NCI-H510A treated with DMSO at 0.1 percent for 48 hours (cell line): ENCODE results near the gene P2RY14.
"Not testable (repeated sequence)": the region's sequence is repeated elsewhere in the genome, so short reads cannot be mapped to it uniquely, and the experiment has no call there.

Source experiments
- DNase-seq: peaks from one replicate; lab custom pipeline; 2025; lab: John Stamatoyannopoulos, UW

The P2RY14 gene

DNA sequence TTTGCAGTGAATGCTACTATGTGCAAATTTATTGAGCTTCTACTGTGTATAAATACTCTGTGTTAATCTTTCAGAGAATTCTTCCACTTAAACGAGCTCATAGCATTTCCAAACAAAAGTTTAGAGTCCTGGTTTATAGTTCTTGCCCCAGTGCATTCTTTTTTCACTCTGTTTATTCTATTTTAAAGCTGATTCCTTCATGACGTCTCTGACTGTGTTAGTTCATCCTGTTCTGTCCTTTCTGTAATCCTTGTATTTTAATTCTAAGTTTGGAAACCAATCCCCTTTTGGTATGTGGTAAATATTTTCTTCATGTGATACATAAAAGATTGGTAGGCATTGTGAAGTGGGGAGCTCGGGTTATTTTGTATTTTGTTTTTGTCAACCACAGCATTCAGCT, 18.7 kb downstream of the P2RY14 start:
- no peak for DNase-seq

DNA sequence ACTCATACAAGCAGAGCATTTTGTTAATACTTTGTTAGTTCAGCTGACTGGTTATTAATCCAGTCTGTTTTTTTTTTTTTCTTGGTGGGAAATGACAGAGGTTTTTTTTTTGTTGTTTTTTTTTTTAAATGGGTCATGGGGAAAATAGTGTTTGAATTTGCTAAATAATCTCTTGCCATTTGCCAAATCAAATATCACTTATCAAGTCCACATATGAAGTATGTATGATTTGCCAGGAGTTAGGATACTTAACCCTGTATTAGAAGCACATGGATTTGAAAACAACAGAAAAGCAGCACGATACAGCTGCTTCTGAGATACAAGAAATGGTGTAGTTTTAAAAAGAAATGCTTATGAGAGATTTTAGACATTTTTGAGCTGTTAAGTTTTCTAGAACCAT, 21.6 kb downstream of the P2RY14 start:
- no peak for DNase-seq

DNA sequence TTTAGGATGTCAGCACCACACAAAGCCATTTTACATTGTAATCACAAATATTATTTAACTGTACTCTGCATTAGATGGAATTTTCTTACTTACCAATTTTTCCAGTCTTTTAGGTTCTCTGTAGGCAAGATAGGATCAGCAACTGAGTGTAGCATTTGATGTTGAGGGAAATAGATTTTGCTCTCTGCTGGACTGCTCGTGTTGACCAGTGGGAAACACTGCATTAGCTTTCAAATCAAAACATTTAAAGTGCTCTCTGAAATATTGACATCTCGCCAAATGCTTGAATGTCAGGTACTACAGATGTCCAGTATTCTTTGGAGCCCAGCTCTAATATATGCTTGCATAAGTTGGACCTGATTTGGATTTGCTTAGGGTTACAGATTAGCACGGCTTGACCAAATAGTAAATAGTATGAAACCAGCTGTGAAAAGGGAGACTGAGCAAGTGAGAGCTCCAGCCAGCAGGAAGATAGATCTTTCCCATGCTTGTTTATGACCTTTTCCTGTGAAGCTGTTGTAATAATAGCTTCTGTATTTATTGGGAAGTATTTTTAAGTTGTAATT, 29.5 kb downstream of the P2RY14 start:
- peak; percentile 16 for DNase-seq

DNA sequence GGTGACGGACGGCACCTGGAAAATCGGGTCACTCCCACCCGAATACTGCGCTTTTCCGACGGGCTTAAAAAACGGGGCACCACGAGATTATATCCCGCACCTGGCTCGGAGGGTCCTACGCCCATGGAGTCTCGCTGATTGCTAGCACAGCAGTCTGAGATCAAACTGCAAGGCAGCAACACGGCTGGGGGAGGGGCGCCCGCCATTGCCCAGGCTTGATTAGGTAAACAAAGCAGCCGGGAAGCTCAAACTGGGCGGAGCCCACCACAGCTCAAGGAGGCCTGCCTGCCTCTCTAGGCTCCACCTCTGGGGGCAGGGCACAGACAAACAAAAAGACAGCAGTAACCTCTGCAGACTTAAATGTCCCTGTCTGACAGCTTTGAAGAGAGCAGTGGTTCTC, 36.3 kb downstream of the P2RY14 start:
- peak; percentile 12 for DNase-seq

DNA sequence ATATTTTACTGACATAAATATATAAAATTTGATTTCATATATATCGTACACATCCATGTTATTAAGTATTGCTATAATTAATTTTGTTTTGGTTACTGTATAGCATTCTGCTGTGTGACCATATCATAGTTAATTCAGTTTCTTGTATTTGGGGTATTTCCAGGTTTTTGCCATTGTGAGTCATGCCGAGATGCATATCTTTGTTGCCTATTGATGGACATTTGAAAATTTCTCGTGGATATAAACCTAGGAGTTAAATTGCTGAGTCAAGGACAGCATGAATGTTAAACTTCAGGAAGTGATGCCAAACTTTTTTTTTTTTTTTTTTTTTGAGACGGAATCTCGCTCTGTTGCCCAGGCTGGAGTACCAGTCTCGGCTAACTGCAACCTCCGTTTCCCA, 41.6 kb downstream of the P2RY14 start:
- no peak for DNase-seq

DNA sequence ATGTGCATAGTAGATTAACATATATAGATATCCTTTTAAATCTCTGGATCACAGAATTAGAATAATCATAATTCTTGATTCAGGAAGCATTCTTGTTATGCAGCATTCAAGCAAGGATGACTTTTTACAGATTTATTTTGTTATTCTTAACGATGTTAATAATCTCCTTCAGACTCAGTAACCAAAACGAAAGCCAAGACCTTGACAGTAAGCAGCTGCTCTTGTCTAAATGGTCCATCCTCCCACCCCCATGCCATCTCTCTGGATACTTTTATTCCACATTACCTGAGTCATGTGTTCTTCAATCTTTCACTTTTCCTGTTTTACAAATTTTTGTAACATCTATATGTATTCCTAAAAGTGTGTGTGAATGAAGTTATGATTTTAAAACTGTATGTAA, 42.0 kb downstream of the P2RY14 start:
- DNase-seq = no peak

DNA sequence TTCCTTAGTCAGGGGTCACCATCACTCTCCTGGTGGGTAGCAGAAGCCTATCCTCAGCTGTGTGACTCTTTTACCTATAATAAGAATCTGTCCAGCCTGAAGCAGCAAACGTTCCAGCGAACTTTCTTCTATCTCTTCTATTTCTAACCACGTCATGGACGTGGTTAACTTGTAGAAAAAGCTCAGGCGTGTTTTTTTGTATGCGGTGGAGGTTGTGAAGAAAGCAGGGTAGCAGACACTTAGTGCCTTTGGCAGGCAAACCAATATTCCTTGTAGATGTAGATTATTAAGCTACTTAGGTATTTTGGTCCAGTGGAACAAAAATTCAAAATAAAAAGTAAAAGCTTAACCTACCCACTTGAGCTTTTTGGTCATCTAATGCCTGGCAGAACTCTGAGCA, 43.5 kb downstream of the P2RY14 start:
- no peak for DNase-seq

DNA sequence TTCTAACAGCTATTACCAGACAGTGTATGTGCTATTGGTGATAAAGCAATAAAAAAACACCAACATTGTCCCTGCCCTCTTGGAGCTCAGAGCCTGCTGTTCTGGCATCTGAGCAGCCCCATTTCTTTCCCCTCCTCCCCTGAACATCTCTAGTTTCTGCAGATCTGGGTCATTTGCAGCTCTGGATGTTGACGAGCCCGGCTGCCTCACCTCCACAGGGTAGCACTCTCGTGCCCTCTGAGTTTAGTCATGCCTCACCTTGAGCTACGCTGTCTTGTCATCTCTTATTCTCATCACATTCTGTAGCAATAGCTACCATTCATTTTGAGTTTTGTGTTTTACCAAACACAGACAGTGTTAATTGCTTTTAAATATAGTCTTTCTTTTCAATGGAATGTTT, 45.4 kb downstream of the P2RY14 start:
- DNase-seq = no peak

DNA sequence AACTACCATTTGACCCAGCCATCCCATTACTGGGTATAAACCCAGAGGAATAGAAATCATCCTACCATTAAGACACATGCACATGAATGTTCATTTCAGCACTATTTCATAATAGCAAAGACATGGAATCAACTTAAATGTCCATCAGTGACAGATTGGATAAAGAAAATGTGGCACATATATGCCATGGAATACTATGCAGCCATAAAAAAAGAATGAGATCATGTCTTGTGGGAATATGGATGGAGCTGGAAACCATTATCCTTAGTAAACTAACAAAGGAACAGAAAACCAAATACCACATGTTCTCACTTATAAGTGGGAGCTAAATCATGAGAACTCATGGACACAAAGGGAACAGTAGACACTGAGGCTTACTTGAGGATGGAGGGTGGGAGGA, 45.9 kb downstream of the P2RY14 start:
- DNase-seq = not testable (repeated sequence)

DNA sequence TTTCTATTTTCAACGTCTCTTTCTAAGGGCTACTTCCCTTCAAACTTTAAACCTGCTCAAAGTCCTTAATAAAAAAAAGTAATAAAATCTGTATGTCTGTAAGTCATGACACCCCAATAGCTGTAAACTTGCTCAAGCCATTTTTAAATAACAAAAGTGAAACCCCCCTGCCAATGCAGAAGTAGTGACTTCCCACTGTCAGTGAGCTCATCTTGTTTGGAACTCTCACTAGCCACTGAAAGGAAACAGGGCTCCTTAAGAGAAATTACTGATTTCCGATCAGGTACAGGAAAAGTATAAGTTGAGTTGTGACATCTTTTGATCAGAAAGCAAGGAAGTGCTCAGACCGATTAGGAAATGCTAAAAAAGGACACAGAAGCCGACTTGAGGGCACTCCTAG, 47.7 kb downstream of the P2RY14 start:
- DNase-seq = no peak

DNA sequence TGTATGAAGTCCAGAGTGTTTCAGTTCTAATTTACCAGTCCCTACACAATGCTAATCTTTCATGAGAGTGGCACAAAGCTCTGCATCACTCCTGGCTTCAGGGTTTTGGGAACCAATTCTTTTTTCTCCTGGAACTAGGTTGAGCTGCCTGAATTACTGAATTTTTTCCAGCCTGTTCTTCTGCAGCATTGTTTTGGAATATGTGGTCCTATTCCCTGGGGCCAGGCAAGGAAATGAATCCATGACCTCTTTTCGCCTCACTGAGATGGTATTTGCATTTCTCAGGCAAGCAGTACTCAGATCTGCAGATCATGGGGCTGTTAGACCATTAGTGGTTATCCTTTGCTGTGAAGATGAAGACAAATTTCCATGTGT, 49.7 kb downstream of the P2RY14 start:
- no peak for DNase-seq

DNA sequence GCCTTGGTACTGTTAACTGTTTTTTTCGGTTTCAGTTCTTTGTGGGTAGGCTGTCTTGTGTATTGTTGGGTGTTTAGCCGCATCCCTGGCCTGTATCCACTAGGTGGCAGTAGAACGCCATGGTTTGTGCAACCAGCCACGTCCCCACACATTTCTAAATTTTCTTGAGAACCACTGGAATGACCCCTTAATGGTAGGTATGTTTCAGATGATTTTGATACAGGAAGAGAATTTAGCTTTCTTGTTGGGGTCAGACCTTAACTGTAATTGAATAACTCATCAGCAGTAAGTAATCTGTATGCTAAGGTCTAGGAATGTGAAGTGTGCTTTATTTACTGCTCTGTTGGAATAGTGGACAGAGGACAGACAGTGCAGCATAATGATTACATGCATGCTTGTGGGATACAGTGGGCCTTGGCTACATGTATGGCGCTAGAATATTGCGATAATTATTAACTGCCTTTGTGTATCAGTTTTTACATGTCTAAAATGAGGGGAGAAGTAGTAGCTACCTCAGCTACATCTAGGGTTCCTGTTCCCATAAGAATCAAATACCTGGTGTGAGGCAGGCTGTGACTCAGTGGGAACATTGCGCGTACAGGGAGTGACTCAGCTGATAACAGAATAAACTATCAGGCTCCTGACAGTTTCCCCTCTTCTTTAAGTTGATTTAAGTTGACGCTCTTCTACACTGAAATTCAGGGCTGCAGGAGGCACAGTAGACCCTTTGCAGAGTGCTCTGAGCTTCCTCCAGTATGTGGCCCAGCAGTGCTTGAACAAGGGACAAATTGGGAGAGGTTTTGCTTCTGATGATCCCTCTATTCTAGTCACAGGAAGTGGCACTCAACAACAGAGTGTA, 50.3 kb downstream of the P2RY14 start:
- DNase-seq = peak; percentile 54

DNA sequence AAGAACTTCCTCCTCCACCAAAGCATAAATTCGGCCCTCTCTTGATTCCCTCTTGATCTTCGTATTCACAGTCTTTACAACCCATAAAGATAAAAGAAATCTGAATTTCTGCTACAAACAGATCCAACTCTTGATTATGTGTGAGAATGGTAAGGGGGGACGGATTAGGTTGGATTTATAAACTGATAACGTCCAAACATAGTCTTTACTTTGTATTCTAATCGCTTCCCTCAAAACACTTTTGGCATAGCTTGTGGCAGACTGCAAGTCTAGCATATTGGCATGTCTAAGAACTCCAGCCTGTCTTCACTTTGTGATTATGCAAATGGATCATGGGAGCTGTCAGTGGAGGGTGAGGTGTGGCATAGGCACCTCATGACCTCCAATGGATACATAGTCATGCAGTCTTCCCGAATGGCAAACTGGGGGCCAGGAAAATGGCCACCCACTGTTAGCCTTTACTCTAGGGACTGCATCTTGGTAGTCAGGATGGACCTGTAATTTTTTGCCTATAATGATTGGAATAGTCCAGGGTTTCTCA, 51.0 kb downstream of the P2RY14 start:
- no peak for DNase-seq

DNA sequence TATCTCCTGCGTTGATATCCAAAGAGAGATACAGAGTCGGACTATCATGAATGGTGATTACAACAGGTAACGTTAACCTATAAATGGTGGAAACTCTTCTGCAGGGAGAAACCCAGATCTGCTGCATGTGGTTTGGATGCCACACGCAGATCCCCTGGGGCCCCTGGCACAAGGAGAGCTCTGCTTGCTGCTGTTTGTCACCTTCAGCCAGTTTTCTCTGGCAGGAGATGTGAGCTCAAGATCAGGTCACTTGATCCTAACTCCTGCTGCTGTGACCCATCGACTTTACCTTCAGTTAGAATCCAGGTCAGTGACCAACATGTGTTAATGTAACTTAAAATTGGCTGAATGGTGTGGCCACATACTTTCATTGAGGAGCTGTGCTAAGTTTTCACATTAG, 51.5 kb downstream of the P2RY14 start:
- no peak for DNase-seq

DNA sequence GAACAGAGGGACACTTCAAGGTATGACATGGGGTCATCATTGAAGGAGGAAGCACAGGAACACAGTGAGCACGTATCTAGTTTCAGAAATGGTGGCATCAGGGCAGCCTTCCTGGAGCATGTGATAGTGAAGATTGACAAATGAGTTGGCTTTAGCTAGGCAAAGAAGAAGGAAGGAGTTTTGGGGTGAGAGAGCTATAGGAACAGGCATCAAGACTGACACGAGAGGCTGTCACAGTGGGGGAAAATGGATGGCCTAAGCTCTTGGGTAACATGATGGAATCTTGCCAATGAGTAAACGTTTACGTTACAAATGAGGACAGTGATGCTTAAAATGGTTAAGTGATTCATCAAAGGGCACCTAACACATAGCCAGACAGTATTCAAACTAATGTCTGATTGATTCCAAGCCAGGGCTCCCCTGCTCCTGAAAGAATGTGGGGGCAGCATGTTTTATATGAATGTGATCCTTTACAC, 52.2 kb downstream of the P2RY14 start:
- DNase-seq = no peak

DNA sequence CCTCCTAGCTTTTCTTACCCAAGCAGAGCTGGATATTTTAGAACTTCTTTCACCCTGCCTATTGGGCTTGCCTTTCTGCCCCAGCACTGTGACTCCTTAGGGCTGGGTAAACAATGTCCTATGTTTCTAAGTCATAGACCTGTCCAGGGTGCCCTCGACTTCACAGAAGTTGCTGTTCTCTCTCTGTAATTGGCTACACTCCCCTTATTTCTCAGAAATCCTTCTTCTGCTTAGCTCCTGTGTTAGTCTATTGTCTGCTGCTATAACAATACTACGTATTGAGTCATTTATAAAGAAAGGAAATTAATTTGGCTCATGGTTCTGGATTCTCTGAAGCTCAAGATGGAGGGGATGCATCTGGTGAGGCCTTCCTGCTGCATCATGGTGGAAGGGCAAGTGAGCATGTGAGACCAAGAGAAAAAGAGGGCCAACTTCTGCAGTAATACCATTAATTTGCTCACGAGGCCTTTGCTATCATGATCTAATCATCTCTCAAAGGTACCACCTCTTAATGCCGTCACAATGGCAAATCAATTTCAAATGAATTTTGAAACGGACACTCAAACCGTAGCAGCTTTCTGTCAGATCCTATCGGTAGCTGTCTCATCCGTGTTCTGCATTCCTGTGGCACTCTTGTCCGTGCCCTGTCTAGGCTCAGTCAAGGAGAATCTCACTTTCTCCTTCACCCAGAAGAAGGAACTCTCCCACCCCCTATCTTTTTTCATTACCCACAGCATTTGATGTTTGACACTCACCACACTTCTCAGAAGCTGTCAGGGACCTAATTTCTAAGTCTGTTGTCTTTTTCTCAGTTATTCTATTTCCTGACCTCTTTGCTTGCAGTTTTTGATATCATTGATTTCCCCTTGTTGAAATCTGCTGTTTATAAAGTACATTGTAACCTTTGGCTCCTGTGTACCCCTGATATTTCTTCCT, 53.0 kb downstream of the P2RY14 start:
- DNase-seq = no peak

DNA sequence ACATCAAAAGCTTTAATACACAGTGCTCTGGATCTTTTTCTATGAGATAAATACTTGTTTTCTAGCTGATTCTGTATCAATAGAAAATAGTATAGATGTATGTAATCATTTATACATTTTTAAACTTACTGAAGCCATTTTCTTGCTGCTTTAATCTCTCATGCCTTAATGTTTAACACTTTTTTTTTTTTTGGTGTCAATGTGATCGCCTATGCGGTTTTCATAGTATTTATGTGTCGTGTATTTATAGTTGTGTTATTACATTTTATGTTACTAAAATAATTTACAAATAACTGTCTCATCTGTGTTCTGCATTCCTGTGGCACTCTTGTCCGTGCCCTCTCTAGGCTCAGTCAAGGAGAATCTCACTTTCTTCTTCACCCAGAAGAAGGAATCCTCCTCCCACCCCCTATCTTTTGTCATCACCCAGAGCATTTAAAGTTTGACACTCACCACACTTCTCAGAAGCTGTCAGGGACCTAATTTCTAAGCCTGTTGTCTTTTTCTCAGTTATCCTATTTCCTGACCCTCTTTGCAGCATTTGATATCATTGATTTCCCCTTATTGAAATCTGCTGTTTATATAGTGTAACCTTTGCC, 54.0 kb downstream of the P2RY14 start:
- no peak for DNase-seq

DNA sequence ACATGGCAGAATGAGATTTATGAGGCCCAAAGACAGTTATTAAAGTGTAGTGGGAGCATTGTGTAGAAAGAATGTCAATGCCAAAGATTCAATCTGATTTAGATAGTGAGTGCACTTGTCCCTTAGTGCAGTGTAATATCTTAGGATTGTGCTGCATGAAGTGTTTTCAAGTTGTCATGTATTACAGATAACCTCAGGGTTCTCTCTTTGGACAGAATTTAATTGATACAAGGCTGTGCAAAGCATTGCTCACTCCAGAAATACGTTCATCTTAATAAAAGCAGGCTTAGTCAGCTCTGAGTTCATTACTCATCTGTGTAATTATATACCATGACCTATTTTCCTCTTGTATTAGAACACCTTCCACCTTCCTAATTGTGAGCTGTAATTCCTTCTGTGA, 59.3 kb downstream of the P2RY14 start:
- no peak for DNase-seq

DNA sequence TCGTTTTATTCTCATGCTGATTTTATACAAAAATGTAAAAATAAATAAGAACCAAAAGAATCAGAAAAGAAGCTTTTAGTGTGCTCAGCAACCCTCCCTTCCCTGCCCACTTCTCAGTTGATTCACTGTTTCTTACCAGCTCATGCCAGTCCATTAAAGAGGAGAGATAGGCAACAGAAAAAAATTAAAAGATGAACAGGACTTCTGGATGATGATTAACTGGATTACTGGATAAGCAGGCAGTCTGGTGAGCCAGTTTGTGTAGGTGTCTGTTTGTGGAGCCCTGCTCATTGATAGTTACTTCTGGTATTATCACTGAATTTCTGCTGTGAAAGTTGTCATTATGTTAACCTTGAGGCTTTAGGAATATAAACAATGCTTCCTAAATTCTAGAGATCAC, 60.2 kb downstream of the P2RY14 start:
- no peak for DNase-seq

DNA sequence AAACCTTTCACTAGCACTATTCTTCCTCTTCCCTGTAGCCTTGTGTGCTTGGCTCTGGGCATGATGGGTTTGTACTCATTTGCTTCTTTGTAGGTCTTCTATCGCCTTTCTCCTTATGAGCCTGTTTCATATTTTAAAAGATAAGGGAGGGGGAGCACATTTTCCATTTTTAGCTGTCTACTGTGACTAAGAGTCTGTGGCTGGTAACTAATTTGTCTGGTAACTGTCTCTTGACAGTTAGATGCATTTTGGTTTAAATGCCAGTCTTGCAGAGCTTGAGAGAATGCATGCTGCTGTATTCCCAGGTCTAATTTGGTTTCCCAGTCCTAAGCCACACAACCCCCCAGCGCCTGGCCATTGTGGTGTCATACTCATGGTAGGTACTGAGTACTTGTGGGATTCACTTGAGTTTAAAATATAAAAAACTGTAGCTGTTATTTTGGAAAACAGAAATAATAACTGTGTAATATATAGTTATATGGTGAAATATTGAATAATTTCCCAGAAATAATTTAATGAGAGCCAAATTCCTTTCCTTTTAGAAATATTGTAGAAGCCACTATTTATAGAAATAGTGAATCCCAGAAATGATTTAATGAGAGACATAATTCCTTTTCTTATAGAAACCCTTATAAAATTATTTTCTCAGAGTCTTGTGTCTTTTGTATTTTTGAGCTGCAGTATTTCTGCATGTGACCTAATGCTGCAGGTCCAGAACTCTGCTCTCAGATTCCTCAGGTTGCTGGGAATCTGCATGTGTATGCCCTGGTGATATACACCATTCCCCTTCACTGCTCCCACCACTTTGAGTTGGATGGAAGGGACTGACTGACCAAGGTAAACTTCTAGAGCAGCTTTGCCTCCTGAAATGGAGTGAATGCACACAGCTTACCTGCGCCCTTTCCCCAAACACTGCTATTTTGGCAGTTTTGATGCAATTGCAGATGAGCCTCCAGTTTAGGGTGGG, 61.4 kb downstream of the P2RY14 start:
- no peak for DNase-seq

DNA sequence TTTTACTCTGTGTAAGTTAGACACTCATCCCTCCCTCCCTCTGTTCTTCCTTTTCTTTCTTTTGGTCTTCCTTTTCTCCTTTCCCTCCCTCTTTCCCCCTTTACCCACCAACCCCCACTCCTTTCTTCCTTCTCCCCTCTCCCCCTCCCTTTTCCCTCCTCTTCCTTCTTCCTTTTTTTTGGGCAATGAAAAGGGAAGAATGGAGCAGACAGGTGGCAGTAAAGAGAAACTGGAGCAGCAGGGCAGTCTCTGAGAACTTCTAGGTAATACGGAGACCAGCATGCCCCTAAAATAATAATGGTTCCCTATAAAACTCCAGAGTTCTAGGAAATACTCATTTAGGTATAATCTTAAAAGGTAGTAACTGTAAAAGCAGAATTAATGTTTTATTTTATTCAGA, 63.9 kb downstream of the P2RY14 start:
- DNase-seq = no peak
